ENCODE data around the gene TDRD12.
"Not testable (repeated sequence)": the region's sequence is repeated elsewhere in the genome, so short reads cannot be mapped to it uniquely, and the experiment has no call there.

The TDRD12 gene

GRCh38 chr19:32833388-32833787 is 113.8 kb downstream of the TDRD12 start:
- DNase-seq = not testable (repeated sequence)

- DNase-seq = no peak
Observed at GRCh38 chr19:32837531-32837930, 118.0 kb downstream of the TDRD12 start.

- no peak for DNase-seq
Observed at GRCh38 chr19:32842061-32842460, 122.5 kb downstream of the TDRD12 start.

- no peak for DNase-seq
Observed at GRCh38 chr19:32843716-32844245, 124.2 kb downstream of the TDRD12 start.

GRCh38 chr19:32848035-32848434 is 128.5 kb downstream of the TDRD12 start:
- DNase-seq = not testable (repeated sequence)

GRCh38 chr19:32852216-32852615 is 132.6 kb downstream of the TDRD12 start:
- no peak for DNase-seq

GRCh38 chr19:32856818-32857217 is 137.3 kb downstream of the TDRD12 start:
- not testable (repeated sequence) for DNase-seq

GRCh38 chr19:32857584-32857983 is 138.0 kb downstream of the TDRD12 start:
- DNase-seq = no peak

- no peak for DNase-seq
Observed at GRCh38 chr19:32858155-32858554, 138.6 kb downstream of the TDRD12 start.

- no peak for DNase-seq
Observed at GRCh38 chr19:32858559-32858958, 139.0 kb downstream of the TDRD12 start.

- no peak for DNase-seq
Observed at GRCh38 chr19:32859591-32859990, 140.0 kb downstream of the TDRD12 start.

GRCh38 chr19:32861596-32861995 is 142.0 kb downstream of the TDRD12 start:
- DNase-seq = no peak

- DNase-seq = no peak
Observed at GRCh38 chr19:32862173-32862572, 142.6 kb downstream of the TDRD12 start.

GRCh38 chr19:32862741-32863140 is 143.2 kb downstream of the TDRD12 start:
- DNase-seq = no peak

GRCh38 chr19:32863301-32863700 is 143.7 kb downstream of the TDRD12 start:
- DNase-seq = no peak

GRCh38 chr19:32863841-32864240 is 144.3 kb downstream of the TDRD12 start:
- DNase-seq = no peak

- DNase-seq = no peak
Observed at GRCh38 chr19:32864318-32865007, 144.9 kb downstream of the TDRD12 start.

GRCh38 chr19:32865326-32865725 is 145.8 kb downstream of the TDRD12 start:
- DNase-seq = no peak

GRCh38 chr19:32866061-32866460 is 146.5 kb downstream of the TDRD12 start:
- DNase-seq = no peak

GRCh38 chr19:32866564-32867265 is 147.1 kb downstream of the TDRD12 start:
- DNase-seq = no peak

GRCh38 chr19:32867436-32867835 is 147.9 kb downstream of the TDRD12 start:
- DNase-seq = not testable (repeated sequence)

- no peak for DNase-seq
Observed at GRCh38 chr19:32868206-32868950, 148.8 kb downstream of the TDRD12 start.

- no peak for DNase-seq
Observed at GRCh38 chr19:32869369-32869965, 149.9 kb downstream of the TDRD12 start, which contains the start of gene SLC7A9. SLC7A9 (minus strand) TSS chr19:32869767; CDS start chr19:32868534, 1,233 bp downstream.

All from HCEC 1CT (cell line).